IPS-NIHi7 (cell line): ENCODE measurements around the gene ID1.
"Not testable (repeated sequence)": the region's sequence is repeated elsewhere in the genome, so short reads cannot be mapped to it uniquely, and the experiment has no call there.

Source experiments
- DNase-seq: peaks from one replicate; pipeline ENCODE4 v3.0.0; 2012; ENCODE audit warnings: mixed read lengths; ENCODE audit errors: extremely low spot score

The ID1 gene

GRCh38 chr20:31602431-31602778 is 2.7 kb upstream of the ID1 start:
- DNase-seq, result no peak

- no peak for DNase-seq
Observed at GRCh38 chr20:31602779-31603441, 2.2 kb upstream of the ID1 start.

- DNase-seq, result peak; percentile 82
Observed at GRCh38 chr20:31603822-31604566, 1.1 kb upstream of the ID1 start.

- no peak for DNase-seq
Observed at GRCh38 chr20:31604567-31605030, 490 bp upstream of the ID1 start.

GRCh38 chr20:31605902-31606803 is 1.1 kb downstream of the ID1 start:
- DNase-seq, result peak; percentile 33

- peak; percentile 35 for DNase-seq
Observed at GRCh38 chr20:31606804-31607639, 1.9 kb downstream of the ID1 start.

GRCh38 chr20:31607640-31608250 is 2.7 kb downstream of the ID1 start:
- DNase-seq, result no peak

GRCh38 chr20:31608251-31608945 is 3.3 kb downstream of the ID1 start:
- peak; percentile 87 for DNase-seq

GRCh38 chr20:31612271-31612640 is 7.2 kb downstream of the ID1 start:
- DNase-seq, result not testable (repeated sequence)

GRCh38 chr20:31615416-31615815 is 10.3 kb downstream of the ID1 start:
- DNase-seq, result no peak

- DNase-seq, result no peak
Observed at GRCh38 chr20:31617432-31618104, 12.5 kb downstream of the ID1 start.

- no peak for DNase-seq
Observed at GRCh38 chr20:31620246-31620645, 15.2 kb downstream of the ID1 start.

- DNase-seq, result not testable (repeated sequence)
Observed at GRCh38 chr20:31623123-31623505, 18.0 kb downstream of the ID1 start.

GRCh38 chr20:31626534-31626933 is 21.4 kb downstream of the ID1 start:
- DNase-seq, result not testable (repeated sequence)

GRCh38 chr20:31628057-31628456 is 23.0 kb downstream of the ID1 start:
- not testable (repeated sequence) for DNase-seq

GRCh38 chr20:31630187-31630790 is 25.2 kb downstream of the ID1 start:
- DNase-seq, result no peak

- DNase-seq, result no peak
Observed at GRCh38 chr20:31632548-31633338, 27.7 kb downstream of the ID1 start.

- no peak for DNase-seq
Observed at GRCh38 chr20:31633339-31633914, 28.3 kb downstream of the ID1 start.
